ENCODE results near the gene VILL. TPM values are rescaled to one million over a fixed set of nuclear protein-coding genes. Genes with fewer than 3 reads are reported as not detected.
A peak's percentile ranks its signal among the peaks of the same experiment; 100 is the strongest.

Gene VILL
- total and polyA plus RNA-seq, 2 donors (not counting 1 experiment from before 2014, with no cell fraction given), result 2.0 to 9.4 TPM

GRCh38 chr3:37974121-37975083, 16.2 kb upstream of the VILL start:
- Histone ChIP-seq H3K9me3 (ENCODE audit: control insufficient read depth, insufficient read depth, low read depth, low read length) (no peaks in the 10 kb centered on the region), H3K27ac (ENCODE audit: insufficient read depth, low read length) (no peak overlapping the region), H3K9ac (ENCODE audit: insufficient read depth, low read length) (no peak overlapping the region), H3K4me1 (ENCODE audit: control insufficient read depth, extremely low read depth, insufficient read depth, low read length) (no peaks in the 10 kb centered on the region), H3K27me3 (ENCODE audit: control insufficient read depth, insufficient read depth, low read length) (no peaks in the 10 kb centered on the region), H3K79me2 (ENCODE audit: control insufficient read depth, insufficient read depth, low read length) (no peaks in the 10 kb centered on the region), H3K4me2 (ENCODE audit: extremely low read depth, insufficient read depth, low read length) (no peak overlapping the region), H3K4me3 (replicated peaks in 1 of 4; ENCODE audit: control extremely low read depth in 1 of 4, insufficient read depth in 1 of 4, low read depth in 3 of 4, low read length in 4 of 4) (no peak overlapping the region), H4K20me1 (ENCODE audit: control insufficient read depth, extremely low read depth, insufficient read depth, low read length) (no peaks in the 10 kb centered on the region), H2AFZ (ENCODE audit: low read length) (no peak overlapping the region), H3K36me3 (ENCODE audit: control insufficient read depth, insufficient read depth, low read length) (peaks cover 16% of the 10 kb centered on the region)
- peak; percentile 49 to 85 for TF ChIP-seq CTCF (conservative IDR thresholded peaks at IDR 0.05 in 1 of 2, IDR thresholded peaks at IDR 0.05 in 1 of 2; ENCODE audit: low read depth in 1 of 2, low read length in 2 of 2)
- TF ChIP-seq EZH2 (IDR thresholded peaks at IDR 0.05; ENCODE audit: low read length, missing control alignments), result no peak
- peak; percentile 36 to 72 for DNase-seq (ENCODE audit: low read depth in 2 of 2)

GRCh38 chr3:37979541-37980461, 10.8 kb upstream of the VILL start:
- H3K9me3 ChIP-seq (ENCODE audit: control insufficient read depth, insufficient read depth, low read depth, low read length), result no peaks in the 10 kb centered on the region
- no peak overlapping the region for H3K4me3 ChIP-seq (replicated peaks in 1 of 4; ENCODE audit: control extremely low read depth in 1 of 4, insufficient read depth in 1 of 4, low read depth in 3 of 4, low read length in 4 of 4)
- H4K20me1 ChIP-seq (ENCODE audit: control insufficient read depth, extremely low read depth, insufficient read depth, low read length), result no peaks in the 10 kb centered on the region
- no peaks in the 10 kb centered on the region for H3K79me2 ChIP-seq (ENCODE audit: control insufficient read depth, insufficient read depth, low read length)
- no peak for DNase-seq (ENCODE audit: low read depth in 2 of 2)
- H3K4me1 ChIP-seq (ENCODE audit: control insufficient read depth, extremely low read depth, insufficient read depth, low read length), result no peaks in the 10 kb centered on the region
- no peak overlapping the region for H3K9ac ChIP-seq (ENCODE audit: insufficient read depth, low read length)
- H3K4me2 ChIP-seq (ENCODE audit: extremely low read depth, insufficient read depth, low read length), result no peak overlapping the region
- H3K27me3 ChIP-seq (ENCODE audit: control insufficient read depth, insufficient read depth, low read length), result no peaks in the 10 kb centered on the region
- H2AFZ ChIP-seq (ENCODE audit: low read length), result no peak overlapping the region
- no peak overlapping the region for H3K27ac ChIP-seq (ENCODE audit: insufficient read depth, low read length)
- TF ChIP-seq EZH2 (IDR thresholded peaks at IDR 0.05; ENCODE audit: low read length, missing control alignments) (no peak), CTCF (conservative IDR thresholded peaks at IDR 0.05 in 1 of 2, IDR thresholded peaks at IDR 0.05 in 1 of 2; ENCODE audit: low read depth in 1 of 2, low read length in 2 of 2) (no peak)
- H3K36me3 ChIP-seq (ENCODE audit: control insufficient read depth, insufficient read depth, low read length), result peaks cover 13% of the 10 kb centered on the region

Measured in fibroblast of lung (primary cell).